Thoracic aorta (tissue), 2 donors: Measurements from ENCODE around the gene ARID1A. TPM values are rescaled to one million over a fixed set of nuclear protein-coding genes. Genes with fewer than 3 reads are reported as not detected.

Source experiments
- ATAC-seq: fragments of 150-250 bp; one replicate; pipeline ENCODE4 v1.8.0; 2017; ENCODE audit warnings: low read depth; ENCODE audit not compliant: insufficient number of reproducible peaks, low FRiP score
- DNase-seq: peaks from one replicate; pipeline ENCODE4 v3.0.0-alpha.2; 2020; ENCODE audit warnings: low spot score
- H3K27ac ChIP-seq, 2 donors: fragments of 200-600 bp; sonication (generic); 1 replicate in 1 of 2; 2 replicates in 1 of 2; pipeline ENCODE4 v1.5.1; 2016; ENCODE audit warnings: mild to moderate bottlenecking in 2 of 2, moderate library complexity in 2 of 2
- H3K27me3 ChIP-seq: fragments of 200-600 bp; sonication (generic); replicated peaks from 2 replicates; pipeline ENCODE4 v1.6.0; 2016; ENCODE audit warnings: mild to moderate bottlenecking; ENCODE audit not compliant: insufficient read depth
- H3K36me3 ChIP-seq: fragments of 200-600 bp; sonication (generic); one replicate; pipeline ENCODE4 v1.5.1; 2016
- H3K4me1 ChIP-seq, 2 donors: fragments of 200-600 bp; sonication (generic); 1 replicate in 1 of 2; 2 replicates in 1 of 2; pipeline versions ENCODE4 v1.5.1 to v1.6.0; 2016; ENCODE audit warnings: low read depth in 2 of 2, mild to moderate bottlenecking in 1 of 2; ENCODE audit not compliant: control insufficient read depth in 1 of 2
- H3K4me3 ChIP-seq: fragments of 200-600 bp; sonication (generic); 2 replicates; pipeline ENCODE4 v1.5.1; 2016; ENCODE audit warnings: mild to moderate bottlenecking
- H3K9me3 ChIP-seq: fragments of 200-600 bp; sonication (generic); 2 replicates; pipeline ENCODE4 v1.5.1; 2016
- CTCF ChIP-seq: fragments of 200-600 bp; sonication (generic); IDR thresholded peaks from one replicate; pipeline ENCODE4 v1.5.1; 2019; ENCODE audit warnings: antibody characterized with exemption
- total RNA-seq, 2 donors: library from RNA; depleted of rRNA; stranded (reverse); fragments of >200 nt; gene quantifications; one replicate each; pipeline versions ENCODE4 v1.1.0 to v1.2.3, GENCODE V29; 2016

ARID1A gene
- total RNA-seq, 2 donors from 2014 or later = 53.6 to 69.2 TPM

GRCh38 chr1:26761217-26761616, 65.4 kb downstream of the ARID1A start:
- ATAC-seq = no peak

DNA sequence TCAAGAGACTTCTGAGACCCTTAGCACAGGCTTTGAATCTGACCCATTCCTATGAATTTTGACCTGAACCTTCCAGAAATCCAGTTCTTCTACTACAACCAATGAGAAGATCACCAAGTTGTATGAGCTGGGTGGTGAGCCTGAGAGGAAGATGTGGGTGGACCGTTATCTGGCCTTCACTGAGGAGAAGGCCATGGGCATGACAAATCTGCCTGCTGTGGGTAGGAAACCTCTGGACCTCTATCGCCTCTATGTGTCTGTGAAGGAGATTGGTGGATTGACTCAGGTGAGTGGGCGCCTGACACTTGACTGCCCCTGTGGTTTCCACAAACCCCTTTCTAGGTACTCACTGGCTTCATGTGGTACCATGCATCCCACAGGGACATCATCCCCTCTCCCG, 71.9 kb downstream of the ARID1A start:
- Histone ChIP-seq H3K9me3 (no peaks in the 10 kb centered on the region), H3K27ac (peak overlapping the region in 1 of 2 donors; percentile 46), H3K4me3 (no peak overlapping the region), H3K4me1 (peaks cover 32 to 40% of the 10 kb centered on the region in 2 donors), H3K36me3 (peaks cover 43% of the 10 kb centered on the region), H3K27me3 (no peaks in the 10 kb centered on the region)
- ATAC-seq = no peak
- TF ChIP-seq CTCF = no peak
- no peak for DNase-seq

More at GRCh38 chr1:26761217-26761616, 65.4 kb downstream of the ARID1A start:
- Histone ChIP-seq H3K27me3 (no peaks in the 10 kb centered on the region), H3K27ac (no peak overlapping the region), H3K4me1 (no peaks in the 10 kb centered on the region), H3K4me3 (no peak overlapping the region), H3K36me3 (peaks cover 33% of the 10 kb centered on the region), H3K9me3 (no peaks in the 10 kb centered on the region)
- no peak for DNase-seq
- TF ChIP-seq CTCF = no peak

DNA sequence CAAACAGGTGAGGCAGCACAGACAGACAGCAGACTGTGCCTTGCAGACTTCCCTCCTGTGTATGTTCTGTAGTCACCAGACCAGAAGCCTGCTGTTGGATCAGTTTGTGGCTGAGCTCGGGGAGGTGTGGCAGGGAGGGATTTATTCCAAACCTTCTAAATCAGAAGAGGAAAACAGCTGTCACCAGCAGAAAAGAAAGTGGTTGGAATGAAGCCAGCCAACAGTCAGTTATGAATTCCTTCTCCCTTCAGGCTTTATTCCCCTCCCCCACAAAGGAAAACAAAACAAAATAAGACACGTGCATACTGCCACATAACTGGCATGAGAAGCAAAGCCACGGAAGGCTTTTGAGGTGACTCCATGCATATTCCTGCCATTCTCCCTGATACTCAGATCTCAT, 72.9 kb downstream of the ARID1A start:
- Histone ChIP-seq H3K9me3 (no peaks in the 10 kb centered on the region), H3K36me3 (peaks cover 43% of the 10 kb centered on the region), H3K27me3 (no peaks in the 10 kb centered on the region), H3K27ac (peak overlapping the region; percentile 21 to 46), H3K4me3 (no peak overlapping the region), H3K4me1 (peaks cover 36 to 49% of the 10 kb centered on the region in 2 donors)
- no peak for ATAC-seq
- no peak for TF ChIP-seq CTCF
- no peak for DNase-seq

GRCh38 chr1:26771285-26771642, 75.4 kb downstream of the ARID1A start:
- Histone ChIP-seq H3K27me3 (no peaks in the 10 kb centered on the region), H3K9me3 (no peaks in the 10 kb centered on the region), H3K4me1 (peaks cover 36 to 49% of the 10 kb centered on the region in 2 donors), H3K4me3 (no peak overlapping the region), H3K27ac (peak overlapping the region; percentile 70 to 82), H3K36me3 (peaks cover 58% of the 10 kb centered on the region)
- DNase-seq = no peak
- no peak for ATAC-seq
- no peak for TF ChIP-seq CTCF

- Histone ChIP-seq H3K4me1 (peaks cover 36 to 49% of the 10 kb centered on the region in 2 donors), H3K9me3 (no peaks in the 10 kb centered on the region), H3K27ac (peak overlapping the region; percentile 70 to 82), H3K4me3 (no peak overlapping the region), H3K27me3 (no peaks in the 10 kb centered on the region), H3K36me3 (peaks cover 57% of the 10 kb centered on the region)
- no peak for TF ChIP-seq CTCF
- peak; percentile 45 for ATAC-seq
- DNase-seq = no peak
Measured at GRCh38 chr1:26771643-26772321, 76.0 kb downstream of the ARID1A start.
